Stimulated activated CD8-positive, alpha-beta memory T cell treated with anti-CD3 and anti-CD28 coated beads, Interleukin-4, amount 100 ng/mL, for 24 hours (primary cell): ENCODE measurements around the gene RREB1.

Source experiments
- DNase-seq: peaks from one replicate; pipeline ENCODE4 v3.0.0-alpha.2; 2020; ENCODE audit warnings: low read depth

Gene RREB1, protein sequence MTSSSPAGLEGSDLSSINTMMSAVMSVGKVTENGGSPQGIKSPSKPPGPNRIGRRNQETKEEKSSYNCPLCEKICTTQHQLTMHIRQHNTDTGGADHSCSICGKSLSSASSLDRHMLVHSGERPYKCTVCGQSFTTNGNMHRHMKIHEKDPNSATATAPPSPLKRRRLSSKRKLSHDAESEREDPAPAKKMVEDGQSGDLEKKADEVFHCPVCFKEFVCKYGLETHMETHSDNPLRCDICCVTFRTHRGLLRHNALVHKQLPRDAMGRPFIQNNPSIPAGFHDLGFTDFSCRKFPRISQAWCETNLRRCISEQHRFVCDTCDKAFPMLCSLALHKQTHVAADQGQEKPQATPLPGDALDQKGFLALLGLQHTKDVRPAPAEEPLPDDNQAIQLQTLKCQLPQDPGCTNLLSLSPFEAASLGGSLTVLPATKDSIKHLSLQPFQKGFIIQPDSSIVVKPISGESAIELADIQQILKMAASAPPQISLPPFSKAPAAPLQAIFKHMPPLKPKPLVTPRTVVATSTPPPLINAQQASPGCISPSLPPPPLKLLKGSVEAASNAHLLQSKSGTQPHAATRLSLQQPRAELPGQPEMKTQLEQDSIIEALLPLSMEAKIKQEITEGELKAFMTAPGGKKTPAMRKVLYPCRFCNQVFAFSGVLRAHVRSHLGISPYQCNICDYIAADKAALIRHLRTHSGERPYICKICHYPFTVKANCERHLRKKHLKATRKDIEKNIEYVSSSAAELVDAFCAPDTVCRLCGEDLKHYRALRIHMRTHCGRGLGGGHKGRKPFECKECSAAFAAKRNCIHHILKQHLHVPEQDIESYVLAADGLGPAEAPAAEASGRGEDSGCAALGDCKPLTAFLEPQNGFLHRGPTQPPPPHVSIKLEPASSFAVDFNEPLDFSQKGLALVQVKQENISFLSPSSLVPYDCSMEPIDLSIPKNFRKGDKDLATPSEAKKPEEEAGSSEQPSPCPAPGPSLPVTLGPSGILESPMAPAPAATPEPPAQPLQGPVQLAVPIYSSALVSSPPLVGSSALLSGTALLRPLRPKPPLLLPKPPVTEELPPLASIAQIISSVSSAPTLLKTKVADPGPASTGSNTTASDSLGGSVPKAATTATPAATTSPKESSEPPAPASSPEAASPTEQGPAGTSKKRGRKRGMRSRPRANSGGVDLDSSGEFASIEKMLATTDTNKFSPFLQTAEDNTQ (N-terminal part only)

DNA sequence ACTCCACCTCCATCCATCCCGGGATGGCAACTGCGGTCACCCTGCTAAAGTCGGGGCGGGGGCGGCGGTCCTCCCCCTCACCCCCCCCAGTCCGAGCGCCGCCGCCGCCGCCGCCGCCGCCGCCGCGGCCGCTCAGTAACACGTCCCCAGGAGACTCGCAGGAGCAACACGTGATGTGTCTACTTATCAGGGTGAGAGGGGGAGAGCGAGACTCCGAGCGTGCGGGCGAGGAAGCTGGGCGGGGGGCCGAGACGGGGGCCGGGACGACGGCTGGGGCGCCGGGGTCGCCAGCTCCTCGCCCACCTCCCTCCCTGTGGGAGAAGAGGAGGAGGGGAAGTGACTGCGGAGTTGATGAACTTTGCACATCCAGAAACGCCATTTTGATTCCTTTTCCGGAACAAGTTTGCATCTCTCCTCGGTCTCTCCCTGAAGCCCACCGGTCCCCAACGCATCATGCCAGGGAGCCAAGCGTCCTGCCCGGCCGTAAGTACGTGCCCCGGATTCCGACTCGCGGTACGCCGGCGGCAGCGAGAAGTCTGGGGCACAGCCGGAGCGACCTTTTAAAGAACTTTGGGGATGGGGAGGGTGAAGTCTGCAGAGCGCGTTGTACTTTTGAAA is at the start of gene RREB1:
Gene RREB1 (plus strand): TSS at position 384 of the 618 bp plus-strand sequence. CDS start 73,951 bp downstream, outside the sequence.
- peak; percentile 52 for DNase-seq

DNA sequence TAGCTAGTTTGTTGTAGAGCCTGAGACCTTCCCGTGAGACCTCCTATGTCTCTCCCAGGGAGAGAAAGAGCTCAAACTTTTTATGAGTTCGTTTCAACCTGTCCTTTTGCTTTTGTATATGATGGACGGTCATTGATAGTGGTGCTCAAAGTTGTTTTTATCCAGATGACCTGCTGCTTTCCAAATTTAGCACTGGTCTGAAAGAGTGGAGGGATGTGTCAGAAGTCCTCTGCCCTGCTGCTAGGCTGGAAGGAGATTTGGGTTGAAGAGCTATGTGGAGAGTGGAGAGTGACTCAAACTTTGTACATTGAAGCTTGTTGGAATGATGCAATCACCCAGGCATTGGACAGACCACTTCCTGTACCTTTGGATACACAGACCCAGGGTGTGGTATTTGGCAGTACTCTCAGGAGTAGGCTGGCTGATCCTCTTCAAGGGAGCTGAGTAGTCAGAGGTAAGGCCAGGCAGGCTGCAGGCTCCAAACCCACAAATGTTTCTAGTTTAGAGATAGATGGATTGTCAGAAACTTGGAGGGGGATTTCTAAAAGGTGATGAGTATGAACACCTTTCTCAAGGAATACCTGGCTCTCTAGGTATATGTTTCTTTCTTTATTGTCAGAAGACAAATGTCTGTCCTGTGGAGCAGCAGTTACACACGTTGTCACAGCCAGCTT is 49.4 kb upstream of the RREB1 start:
- no peak for DNase-seq

DNA sequence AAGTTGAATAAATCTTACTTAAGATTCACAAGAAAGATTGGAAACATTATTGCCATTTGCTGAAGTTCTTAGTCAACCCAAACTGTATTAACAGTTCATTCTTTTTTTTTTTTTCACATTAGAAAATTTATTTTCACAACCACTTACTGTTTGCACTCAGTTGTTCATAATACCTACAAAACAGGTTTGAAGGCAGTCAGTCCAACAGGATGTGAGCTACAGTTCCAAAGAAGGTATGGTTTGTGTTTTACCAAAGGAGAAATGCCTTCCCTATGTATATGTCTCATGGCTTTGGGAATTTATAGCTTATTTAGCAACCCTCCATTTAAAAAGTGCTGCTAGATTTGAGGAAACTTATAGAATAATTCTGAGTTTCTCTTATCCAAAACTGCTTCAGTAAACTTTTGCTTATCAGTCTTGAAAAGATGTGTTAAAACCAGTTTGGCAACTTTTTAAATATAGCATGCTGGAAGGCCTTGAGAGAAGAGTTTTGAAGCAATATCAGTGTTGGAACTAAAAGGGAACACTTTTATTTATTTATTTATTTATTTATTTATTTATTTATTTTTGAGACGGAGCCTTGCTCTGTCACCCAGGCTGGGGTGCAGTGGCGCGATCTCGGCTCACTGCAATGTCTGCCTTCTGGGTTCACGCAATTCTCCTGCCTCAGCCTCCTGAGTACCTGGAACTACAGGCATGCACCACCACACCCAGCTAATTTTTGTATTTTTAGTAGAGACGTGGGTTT is 46.8 kb upstream of the RREB1 start:
- no peak for DNase-seq

DNA sequence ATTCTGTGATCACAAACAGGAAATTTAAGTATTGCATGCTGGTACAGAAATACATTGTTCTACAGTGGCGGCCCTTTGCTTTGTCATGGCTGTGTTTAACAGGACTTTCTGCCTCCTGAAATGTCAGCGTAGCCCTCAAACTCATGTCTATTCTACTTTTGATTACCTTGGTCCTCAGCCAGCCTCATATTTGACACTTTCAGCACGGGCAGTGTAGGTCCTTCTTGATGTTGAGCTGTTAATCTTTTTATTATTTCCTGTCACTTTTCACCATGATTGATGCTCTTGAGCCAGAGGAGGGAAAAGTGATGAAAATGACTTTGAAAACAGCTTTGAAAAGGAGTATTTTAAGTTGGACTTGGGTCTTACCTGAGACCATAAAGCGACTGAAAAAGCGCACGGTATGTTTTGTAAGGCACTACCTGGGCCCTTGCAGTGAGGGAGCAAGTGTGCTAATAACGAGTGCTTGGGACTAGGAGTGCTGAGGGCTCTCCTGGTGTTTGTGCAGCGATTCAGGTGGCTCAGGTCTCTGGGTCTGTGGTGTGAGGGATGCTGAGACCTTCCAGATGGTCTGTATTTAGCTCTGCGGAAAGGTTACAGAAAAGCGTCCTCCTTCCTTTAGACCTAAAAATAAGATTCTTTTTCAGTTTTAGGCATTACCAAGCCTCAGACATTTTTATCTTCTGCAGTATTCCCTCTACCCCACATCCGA is 45.2 kb upstream of the RREB1 start:
- no peak for DNase-seq

DNA sequence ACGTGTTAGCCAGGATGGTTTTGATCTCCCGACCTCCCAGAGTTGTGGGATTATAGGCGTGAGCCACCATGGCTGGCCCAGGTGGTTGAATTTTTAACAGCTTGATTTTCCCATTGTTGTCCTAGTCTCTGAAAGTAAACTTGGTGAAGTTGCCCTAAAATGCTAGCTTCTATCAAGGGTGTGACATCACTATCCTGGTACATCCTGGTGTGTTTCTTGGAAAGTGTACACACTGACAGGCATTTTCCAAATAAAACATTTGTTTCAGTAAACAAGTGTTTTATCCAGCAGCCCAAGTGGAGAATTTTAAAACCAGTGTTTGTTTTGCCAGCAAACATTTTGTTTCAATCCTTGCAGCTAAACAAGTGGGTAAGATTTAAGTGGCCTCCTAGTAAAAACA is 40.5 kb upstream of the RREB1 start:
- no peak for DNase-seq

DNA sequence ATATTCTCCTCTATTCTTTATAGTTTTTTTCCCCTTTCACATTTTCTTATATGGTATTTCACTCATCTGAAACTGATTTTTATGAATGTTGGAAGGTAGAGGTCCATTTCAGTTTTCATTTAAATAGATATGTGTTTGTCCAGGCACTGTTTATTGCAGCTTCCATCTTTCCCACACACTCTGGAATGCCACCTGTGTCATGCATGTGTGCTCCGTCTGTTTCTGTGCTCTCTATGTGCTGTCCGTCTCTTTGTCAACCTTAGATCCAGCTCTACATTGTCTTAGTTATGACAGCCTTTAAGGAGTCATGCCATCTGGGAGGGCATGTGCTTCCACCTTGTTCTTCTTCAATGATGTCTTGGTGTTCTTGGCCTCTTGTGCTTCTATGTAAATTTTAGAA is 36.4 kb upstream of the RREB1 start:
- DNase-seq, result no peak

DNA sequence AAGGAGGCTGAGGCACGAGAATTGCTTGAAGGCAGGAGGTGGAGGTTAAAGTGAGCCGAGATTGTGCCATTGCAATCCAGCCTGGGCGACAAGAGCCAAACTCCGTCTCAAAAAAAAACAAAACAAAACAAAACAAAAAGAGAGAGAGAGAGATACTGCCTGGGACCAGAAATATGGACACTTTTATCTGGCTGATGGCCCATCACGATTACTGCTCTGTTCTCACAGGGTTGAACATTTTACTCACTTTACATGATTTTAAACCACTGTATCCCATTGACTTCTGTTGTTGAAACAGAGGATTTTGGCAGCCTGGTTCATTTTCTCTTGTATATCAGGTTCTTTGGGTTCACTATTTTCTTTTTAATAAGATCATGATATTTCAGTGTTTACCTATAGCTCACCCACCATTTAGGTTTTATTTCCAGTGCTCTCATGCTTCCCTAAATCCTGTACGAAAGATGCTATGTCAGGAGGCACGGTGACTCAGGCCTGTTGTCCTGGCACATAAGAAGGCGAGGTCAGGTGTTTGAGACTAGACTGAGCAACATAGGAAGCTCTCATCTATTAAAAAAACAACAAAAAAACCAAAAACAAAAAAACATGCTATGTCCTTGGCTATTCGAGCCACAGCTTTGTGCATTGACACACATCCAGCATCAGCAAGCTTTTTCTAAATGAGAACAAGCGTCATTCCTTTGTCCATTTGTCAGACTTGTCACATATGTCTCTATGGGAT is 34.5 kb upstream of the RREB1 start:
- DNase-seq, result no peak

DNA sequence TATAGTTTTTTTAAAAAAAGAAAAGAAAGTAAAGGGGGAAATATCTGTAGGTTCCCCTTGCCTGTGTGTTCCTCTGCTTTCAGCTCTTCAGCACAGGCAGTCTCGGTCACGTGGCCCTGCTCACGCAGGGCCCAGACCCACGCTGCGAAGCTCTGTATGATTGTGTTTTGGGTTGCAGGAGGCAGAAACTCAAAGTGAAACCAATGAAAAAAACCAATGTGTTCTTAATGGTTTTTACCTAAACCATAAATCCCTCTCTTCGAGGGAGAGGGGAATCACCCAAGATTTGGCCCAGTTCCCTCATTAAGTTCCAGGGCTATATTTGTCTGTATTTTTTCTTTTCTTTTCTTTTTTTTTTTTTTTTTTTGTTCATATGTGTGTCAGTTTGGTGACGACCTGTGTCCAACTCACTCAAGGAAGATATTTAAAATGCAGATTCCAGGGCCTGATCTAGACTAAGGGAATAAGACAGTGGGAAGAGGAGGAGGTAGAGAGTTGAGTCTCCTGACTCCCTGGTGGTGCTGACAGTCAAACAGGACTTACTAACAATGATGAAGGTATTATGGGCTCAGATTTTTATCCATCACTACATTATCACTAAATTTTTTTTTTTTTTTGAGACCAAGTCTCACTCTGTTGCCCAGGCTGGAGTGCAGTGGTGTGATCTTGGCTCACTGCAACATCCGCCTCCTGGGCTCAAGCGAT is 33.8 kb upstream of the RREB1 start:
- DNase-seq, result peak; percentile 61

DNA sequence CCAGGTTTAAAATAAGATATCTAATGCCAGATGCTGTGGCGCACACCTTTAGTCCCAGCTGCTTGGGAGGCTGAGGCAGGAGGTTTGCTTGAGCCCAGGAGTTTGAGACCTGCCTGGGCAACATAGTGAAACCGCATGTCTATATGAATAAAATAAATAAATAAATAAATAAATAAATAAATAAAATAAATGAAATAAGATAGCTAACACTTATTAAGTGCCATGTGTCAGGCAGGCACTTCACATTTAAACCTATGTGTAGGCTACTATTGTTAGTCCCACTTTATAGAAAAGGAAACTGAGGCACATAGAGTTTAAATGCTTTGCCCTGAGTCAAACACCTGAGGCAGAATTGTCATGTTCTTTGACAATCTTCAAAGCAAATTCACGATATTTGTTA is 32.9 kb upstream of the RREB1 start:
- no peak for DNase-seq

DNA sequence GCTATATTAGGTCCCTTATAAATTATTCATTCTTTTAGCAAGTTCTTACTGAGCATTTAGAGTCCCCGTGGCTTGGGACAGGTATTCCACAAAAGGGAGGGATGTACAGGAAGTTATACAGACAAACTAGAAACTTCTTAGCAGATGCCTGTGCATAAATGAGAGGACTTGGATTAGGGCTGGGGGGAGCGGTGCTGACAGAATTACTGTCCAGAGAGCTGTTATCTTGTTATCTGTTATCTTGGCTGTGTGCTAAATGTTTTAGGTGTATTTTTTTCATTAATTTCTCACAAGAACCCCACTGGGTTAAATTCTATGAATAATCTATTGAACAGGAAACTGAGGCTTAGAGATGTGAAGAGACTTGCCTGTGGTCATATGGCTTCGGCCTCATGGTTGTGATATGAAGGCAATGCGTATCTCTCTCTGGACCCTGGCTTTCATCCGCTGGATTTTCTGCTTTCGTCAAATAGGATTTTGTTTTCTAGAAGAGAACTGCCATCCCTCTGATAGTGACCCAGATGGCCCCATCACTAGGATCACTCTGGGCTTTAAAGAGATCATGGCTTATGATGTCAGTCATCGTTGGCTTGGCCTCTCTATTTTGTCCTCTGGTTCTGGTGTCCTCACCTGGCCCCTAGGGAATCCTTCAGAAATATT is 32.3 kb upstream of the RREB1 start:
- no peak for DNase-seq

DNA sequence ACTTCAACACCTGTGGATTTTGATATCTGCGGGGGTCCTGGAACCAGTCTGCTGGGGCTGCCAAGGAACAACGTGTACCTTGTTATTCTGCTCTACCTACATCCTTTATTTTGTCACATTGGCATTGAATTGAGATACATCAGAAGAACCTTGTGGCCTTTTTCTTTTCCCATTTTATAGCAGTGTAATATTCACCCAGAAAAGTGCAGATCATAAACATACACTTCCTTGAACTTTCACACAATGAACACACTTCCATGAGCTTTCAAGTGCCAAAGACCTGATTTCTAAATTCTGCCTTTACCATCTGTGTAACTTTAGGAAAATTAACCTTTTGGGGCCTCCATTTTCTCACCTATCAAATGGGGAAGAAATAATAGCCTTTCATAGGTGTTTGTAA is 29.9 kb upstream of the RREB1 start:
- no peak for DNase-seq

DNA sequence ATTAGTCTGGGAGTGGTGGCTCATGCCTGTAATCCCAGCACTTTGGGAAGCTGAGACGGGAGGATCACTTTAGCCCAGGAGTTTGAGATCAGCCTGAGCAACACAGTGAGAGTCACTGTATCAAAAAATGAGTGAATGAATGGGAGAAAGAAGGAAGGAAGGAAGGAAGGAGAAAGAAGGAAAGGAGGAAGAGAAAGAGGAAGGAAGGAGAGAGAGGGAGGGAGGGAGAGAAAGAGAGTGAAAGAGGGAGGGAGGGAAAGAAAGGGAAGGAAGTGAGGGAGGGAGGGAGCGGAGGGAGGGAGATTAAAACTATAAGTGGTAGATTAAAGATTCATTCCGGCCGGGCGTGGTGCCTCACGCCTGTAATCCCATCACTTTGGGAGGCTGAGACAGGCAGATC is 28.9 kb upstream of the RREB1 start:
- DNase-seq, result no peak

DNA sequence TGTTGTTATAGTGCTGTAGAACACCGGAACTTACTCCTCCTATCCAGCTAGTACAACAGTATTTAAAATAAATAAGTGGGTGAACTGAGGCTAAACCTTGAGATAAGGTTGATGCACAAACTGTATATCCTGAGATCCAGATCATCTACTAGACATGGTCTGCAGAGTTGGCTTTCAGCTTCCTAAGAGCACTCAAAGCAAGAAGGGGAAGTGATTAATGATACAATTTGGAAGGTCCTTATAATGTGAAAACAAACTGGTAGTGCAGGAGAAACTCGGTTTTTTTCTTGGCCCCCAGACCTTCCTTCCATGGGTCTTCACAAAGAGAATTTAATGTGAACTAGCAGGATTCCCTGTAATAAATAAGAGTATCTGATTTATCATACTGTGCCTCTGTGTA is 27.4 kb upstream of the RREB1 start:
- DNase-seq, result no peak

DNA sequence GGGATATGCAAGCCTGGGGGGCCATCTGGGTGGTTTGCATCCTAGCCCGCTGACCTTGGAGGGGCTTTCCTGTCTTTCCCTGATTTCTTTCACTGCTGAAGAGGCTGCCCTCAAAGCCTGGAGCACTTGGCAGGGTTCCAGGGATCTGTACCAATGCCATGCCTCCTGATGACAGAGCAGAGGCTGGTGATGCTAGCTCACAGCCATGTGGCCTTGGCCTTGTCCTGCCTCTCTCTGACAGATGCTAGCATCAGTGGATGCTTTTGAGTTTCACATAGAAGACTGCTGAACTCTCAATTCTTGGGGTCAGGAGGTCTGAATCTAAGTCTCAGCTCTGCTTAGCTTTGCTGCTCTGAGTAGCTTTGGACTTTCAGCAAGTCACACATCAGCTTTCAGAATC is 21.9 kb upstream of the RREB1 start:
- no peak for DNase-seq

DNA sequence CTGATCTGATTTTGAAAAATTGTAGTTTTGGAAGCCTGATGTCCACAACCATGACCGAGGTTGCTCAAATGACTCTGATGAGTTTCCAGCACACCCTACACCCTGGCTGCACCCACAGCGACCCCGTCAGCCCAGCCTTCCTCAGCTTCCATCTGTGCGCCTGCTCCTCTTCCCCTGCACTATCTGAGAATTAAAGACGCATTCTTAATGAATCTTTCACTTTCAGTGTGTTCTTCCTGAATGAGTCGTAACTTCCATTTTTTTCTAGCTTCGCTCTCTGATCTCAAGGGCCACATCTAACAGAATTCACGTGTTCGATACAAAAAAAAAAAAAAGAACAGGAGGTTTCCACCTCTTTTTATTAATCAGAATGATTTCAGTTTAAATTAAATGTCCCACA is 21.3 kb upstream of the RREB1 start:
- no peak for DNase-seq

DNA sequence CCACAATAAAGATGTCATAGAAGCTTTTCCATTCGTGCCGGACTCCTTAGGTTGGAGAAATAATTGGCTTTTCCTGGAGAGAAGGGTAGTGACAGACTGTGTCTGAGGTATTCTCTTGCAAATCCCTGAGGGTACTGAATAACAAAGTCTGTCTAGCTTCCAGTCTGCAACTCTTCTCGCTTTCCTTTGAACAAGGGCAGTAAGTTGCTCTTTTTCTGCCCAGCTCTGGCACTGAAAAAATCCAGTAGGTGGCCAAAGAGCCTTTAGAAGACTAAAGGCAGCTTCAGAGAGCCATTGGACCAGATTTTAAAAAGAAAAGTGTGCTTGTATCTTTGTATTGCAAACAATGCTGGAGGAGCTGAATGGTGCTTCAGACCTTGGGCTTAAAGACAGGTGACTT is 20.7 kb upstream of the RREB1 start:
- no peak for DNase-seq

DNA sequence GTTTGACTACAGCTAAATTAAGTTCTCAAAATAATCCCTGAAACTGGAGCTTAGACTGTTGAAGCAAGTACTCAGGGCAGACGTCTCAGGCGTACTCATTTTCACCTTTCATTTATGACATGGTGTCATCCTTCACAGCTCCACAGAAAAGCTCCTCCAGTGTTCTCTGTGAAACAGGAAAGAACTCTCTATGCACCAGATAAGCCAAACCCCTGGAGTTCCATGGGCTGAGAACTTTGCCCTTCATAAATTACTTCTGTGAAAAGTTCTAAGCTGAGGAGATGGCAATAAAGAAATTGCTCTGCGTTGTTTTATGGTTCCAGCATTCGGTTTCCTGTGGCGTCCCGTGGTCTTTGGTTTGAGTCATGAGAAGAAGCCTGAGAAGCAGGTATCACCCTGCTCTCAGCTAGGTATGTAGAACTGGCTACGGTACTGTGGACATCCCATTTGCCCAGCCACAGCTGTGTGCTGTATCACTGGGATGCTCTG is 20.2 kb upstream of the RREB1 start:
- DNase-seq, result no peak
